Uterus (tissue), 4 donors: ENCODE measurements around the gene ATP8A2. TPM values are rescaled to one million over a fixed set of nuclear protein-coding genes. Genes with fewer than 3 reads are reported as not detected.

ENCODE experiments used
- DNase-seq, 2 donors: peaks; one replicate each; pipeline ENCODE4 v3.0.0-alpha.2; 2019 to 2020
- H3K27ac ChIP-seq, 2 donors: fragments of 200-600 bp; sonication (generic); 1 replicate in 1 of 2; 2 replicates in 1 of 2; pipeline ENCODE4 v1.5.1; 2016 to 2018
- H3K27me3 ChIP-seq, 2 donors: fragments of 200-600 bp; sonication (generic); one replicate each; pipeline ENCODE4 v1.5.1; 2018 to 2019; ENCODE audit warnings: control low read depth in 1 of 2
- H3K36me3 ChIP-seq, 2 donors: fragments of 200-600 bp; sonication (generic); one replicate each; pipeline ENCODE4 v1.5.1; 2019; ENCODE audit warnings: control low read depth in 1 of 2
- H3K4me1 ChIP-seq, 2 donors: fragments of 200-600 bp; sonication (generic); one replicate each; pipeline ENCODE4 v1.5.1; 2018 to 2019; ENCODE audit warnings: control low read depth in 1 of 2
- H3K4me3 ChIP-seq, 2 donors: fragments of 200-600 bp; sonication (generic); 1 replicate in 1 of 2; 2 replicates in 1 of 2; pipeline ENCODE4 v1.5.1; 2018 to 2019; ENCODE audit warnings: mild to moderate bottlenecking in 1 of 2
- H3K9me3 ChIP-seq, 2 donors: fragments of 200-600 bp; sonication (generic); one replicate each; pipeline ENCODE4 v1.5.1; 2019; ENCODE audit warnings: control low read depth in 1 of 2
- POLR2A ChIP-seq, 2 donors: fragments of 450-650 bp; IDR thresholded peaks; one replicate each; pipeline ENCODE4 v1.6.1; 2016; ENCODE audit warnings: antibody characterized with exemption in 2 of 2, mild to moderate bottlenecking in 1 of 2, moderate library complexity in 1 of 2
- intact Hi-C: fragments of 100-400 bp; cut with DNase I; formaldehyde crosslinking; loops from one replicate; pipeline ENCODE4 v1.15.1; 2023; ENCODE audit warnings: low total_unique reads
- total RNA-seq, 4 donors: library from RNA; depleted of rRNA in 3 of 4; stranded (reverse); fragments of >200 nt in 3 of 4; gene quantifications; one replicate each; pipeline versions ENCODE4 v1.1.0 to v1.2.4, GENCODE V29; 2014 to 2023
- TF ChIP-seq, protein P1 (sequence below), 4 experiments: fragments of 200-600 bp in 2 of 4; fragments of 450-650 bp in 2 of 4; sonication (generic) in 2 of 4; IDR thresholded peaks; one replicate each; pipeline ENCODE4 v1.5.1; 2016 to 2019; ENCODE audit warnings: antibody characterized with exemption in 4 of 4, mild to moderate bottlenecking in 2 of 4, moderate library complexity in 1 of 4
- donor health status: DM: yes; HTN: yes; CAD: no.

The ATP8A2 gene
- total RNA-seq, 4 donors from 2014 or later: 0.64 to 21.4 TPM; not detected in 2

DNA sequence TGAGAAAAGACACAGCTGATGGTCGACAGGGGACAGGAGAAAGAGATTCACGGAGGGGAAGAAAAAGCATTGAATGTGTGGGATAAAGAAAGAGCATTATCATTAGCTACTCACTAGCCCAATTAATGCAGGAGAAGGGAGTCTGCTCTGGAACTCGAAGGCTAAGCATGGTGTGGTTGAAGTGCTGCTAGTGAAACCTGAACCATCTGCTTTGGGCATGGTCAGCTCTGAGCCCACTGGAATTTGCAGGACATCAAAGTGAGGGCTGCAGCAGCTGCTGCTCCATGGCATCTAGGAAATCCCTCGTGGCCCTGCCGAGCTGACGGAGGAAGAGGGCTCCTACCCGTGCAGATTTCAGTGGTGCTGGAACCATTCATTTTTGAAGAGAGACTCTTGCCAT lies 320.3 kb downstream of the ATP8A2 start:
- intact Hi-C loops: no loop called here

DNA sequence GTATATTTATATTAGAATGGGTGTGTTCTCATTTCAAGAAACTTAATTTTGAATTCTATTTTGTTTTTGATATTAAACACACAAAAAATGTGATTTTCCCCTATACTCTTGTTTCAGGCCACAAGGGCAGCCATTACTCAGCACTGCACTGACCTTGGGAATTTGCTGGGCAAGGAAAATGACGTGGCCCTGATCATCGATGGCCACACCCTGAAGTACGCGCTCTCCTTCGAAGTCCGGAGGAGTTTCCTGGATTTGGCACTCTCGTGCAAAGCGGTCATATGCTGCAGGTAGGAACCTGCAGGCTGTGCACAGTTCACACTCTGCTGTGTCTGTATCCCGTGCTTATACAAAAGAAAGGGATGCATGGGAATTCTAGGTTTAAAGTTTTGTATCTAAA lies 327.3 kb downstream of the ATP8A2 start:
- H3K27ac ChIP-seq: no peak overlapping the region
- H3K9me3 ChIP-seq: no peaks in the 10 kb centered on the region
- intact Hi-C loops: no loop called here
- H3K4me3 ChIP-seq: no peak overlapping the region
- H3K36me3 ChIP-seq: no peaks in the 10 kb centered on the region
- TF ChIP-seq POLR2A (IDR thresholded peaks at IDR 0.05): no peak
- TF ChIP-seq, protein P1, sequence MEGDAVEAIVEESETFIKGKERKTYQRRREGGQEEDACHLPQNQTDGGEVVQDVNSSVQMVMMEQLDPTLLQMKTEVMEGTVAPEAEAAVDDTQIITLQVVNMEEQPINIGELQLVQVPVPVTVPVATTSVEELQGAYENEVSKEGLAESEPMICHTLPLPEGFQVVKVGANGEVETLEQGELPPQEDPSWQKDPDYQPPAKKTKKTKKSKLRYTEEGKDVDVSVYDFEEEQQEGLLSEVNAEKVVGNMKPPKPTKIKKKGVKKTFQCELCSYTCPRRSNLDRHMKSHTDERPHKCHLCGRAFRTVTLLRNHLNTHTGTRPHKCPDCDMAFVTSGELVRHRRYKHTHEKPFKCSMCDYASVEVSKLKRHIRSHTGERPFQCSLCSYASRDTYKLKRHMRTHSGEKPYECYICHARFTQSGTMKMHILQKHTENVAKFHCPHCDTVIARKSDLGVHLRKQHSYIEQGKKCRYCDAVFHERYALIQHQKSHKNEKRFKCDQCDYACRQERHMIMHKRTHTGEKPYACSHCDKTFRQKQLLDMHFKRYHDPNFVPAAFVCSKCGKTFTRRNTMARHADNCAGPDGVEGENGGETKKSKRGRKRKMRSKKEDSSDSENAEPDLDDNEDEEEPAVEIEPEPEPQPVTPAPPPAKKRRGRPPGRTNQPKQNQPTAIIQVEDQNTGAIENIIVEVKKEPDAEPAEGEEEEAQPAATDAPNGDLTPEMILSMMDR (IDR thresholded peaks at IDR 0.05): no peak
- no peak for DNase-seq
- H3K4me1 ChIP-seq: no peaks in the 10 kb centered on the region
- no peaks in the 10 kb centered on the region for H3K27me3 ChIP-seq

More for the DNA sequence above, 320.3 kb downstream of the ATP8A2 start:
- TF ChIP-seq, protein P1 (IDR thresholded peaks at IDR 0.05): no peak
- TF ChIP-seq POLR2A (IDR thresholded peaks at IDR 0.05): no peak
- Histone ChIP-seq H3K9me3 (no peaks in the 10 kb centered on the region), H3K4me1 (no peaks in the 10 kb centered on the region), H3K27ac (no peak overlapping the region), H3K36me3 (no peaks in the 10 kb centered on the region), H3K27me3 (no peaks in the 10 kb centered on the region), H3K4me3 (no peak overlapping the region)
- no peak for DNase-seq

DNA sequence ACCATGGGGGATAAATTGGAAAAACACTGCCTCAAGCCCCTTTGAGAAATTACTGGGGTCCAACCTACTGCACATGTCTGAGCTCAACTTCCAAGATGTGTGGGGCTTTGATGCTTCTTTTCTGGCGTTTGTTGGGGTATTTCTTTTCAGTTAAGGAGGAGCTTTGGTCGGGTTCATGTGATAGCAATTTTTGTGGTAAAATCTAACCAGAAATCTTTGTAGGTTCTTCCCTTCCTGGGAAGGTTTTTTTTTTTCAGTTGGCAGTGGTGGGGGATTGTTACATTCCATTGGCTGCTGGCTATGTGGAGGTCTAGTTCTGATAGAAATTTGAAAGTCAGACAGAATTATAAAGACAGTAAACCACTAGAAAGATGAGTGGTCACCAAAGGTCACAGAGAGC lies 327.8 kb downstream of the ATP8A2 start:
- Histone ChIP-seq H3K27ac (no peak overlapping the region), H3K4me3 (no peak overlapping the region), H3K36me3 (no peaks in the 10 kb centered on the region), H3K9me3 (no peaks in the 10 kb centered on the region), H3K4me1 (no peaks in the 10 kb centered on the region), H3K27me3 (no peaks in the 10 kb centered on the region)
- no peak for DNase-seq
- intact Hi-C loops: no loop called here
- TF ChIP-seq POLR2A (IDR thresholded peaks at IDR 0.05): no peak
- TF ChIP-seq, protein P1 (IDR thresholded peaks at IDR 0.05): no peak

DNA sequence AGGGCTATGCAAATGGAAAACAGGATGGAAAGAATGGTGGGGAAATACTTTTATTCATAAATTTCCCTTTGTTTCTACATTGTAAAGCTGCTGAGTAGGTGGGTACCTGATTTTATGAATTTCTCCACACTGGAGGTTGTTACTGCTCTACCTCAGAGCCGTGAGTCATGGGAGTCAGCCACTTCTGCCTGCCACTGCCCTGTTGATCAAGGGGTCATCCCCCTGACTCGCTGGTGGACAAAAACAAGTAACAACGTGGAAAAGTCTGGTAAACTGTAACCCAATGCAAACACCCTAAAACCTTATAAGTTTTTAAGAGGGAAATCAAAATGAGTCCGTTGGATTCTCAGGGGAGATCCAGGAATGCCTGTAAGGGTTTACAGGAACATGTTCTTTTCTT lies 329.5 kb downstream of the ATP8A2 start:
- Histone ChIP-seq H3K4me3 (no peak overlapping the region), H3K27ac (no peak overlapping the region), H3K27me3 (no peaks in the 10 kb centered on the region), H3K9me3 (no peaks in the 10 kb centered on the region), H3K36me3 (no peaks in the 10 kb centered on the region), H3K4me1 (no peaks in the 10 kb centered on the region)
- DNase-seq: no peak
- TF ChIP-seq POLR2A (IDR thresholded peaks at IDR 0.05): no peak
- TF ChIP-seq, protein P1 (IDR thresholded peaks at IDR 0.05): no peak
- intact Hi-C loops: no loop called here

DNA sequence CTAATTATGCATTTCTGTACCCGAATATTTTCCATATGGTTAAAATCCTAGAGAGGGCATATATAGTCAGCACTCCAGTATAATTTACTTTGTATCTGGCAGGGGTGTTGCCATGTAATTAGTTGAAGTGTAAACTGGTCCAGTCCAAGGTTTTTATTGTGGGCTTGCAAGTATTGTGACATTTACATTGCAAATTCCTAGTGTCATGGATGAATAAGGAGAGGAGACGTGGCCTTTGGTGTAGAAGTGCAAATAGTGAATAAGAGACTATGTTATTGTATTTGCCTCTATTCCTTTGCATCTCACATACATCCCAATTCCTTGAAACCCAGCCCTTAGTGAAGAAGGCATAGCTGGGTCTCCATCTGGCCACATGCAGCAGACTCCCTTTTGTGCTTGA lies 330.6 kb downstream of the ATP8A2 start:
- Histone ChIP-seq H3K4me3 (no peak overlapping the region), H3K27ac (no peak overlapping the region), H3K9me3 (no peaks in the 10 kb centered on the region), H3K36me3 (no peaks in the 10 kb centered on the region), H3K4me1 (no peaks in the 10 kb centered on the region), H3K27me3 (no peaks in the 10 kb centered on the region)
- TF ChIP-seq, protein P1 (IDR thresholded peaks at IDR 0.05): no peak
- TF ChIP-seq POLR2A (IDR thresholded peaks at IDR 0.05): no peak
- no peak for DNase-seq
- intact Hi-C loops: no loop called here
